Cardiac muscle cell (in vitro differentiated cells and primary cell): ENCODE measurements around the gene MICA. TPM values are rescaled to one million over a fixed set of nuclear protein-coding genes. Genes with fewer than 3 reads are reported as not detected.
"Not testable (repeated sequence)": the region's sequence is repeated elsewhere in the genome, so short reads cannot be mapped to it uniquely, and the experiment has no call there.

ENCODE experiments used
- DNase-seq, 2 donors: peaks; one replicate each; pipeline versions ENCODE4 v3.0.0 to v3.0.0-alpha.2; 2010 to 2017; ENCODE audit warnings: low read depth in 1 of 2, low spot score in 1 of 2
- H3K27ac ChIP-seq: fragments of 200-600 bp; sonication (generic); 2 replicates; pipeline ENCODE4 v1.5.1; 2016
- H3K27me3 ChIP-seq: fragments of 200-600 bp; sonication (generic); 2 replicates; pipeline ENCODE4 v1.6.0; 2016; ENCODE audit warnings: control low read depth
- H3K36me3 ChIP-seq: fragments of 200-600 bp; sonication (generic); 2 replicates; pipeline ENCODE4 v1.5.1; 2016; ENCODE audit warnings: control low read depth
- H3K4me1 ChIP-seq: fragments of 200-600 bp; sonication (generic); 2 replicates; pipeline ENCODE4 v1.8.1; 2017; ENCODE audit warnings: low read depth, mild to moderate bottlenecking, mixed run types
- H3K4me3 ChIP-seq: fragments of 200-600 bp; sonication (generic); 2 replicates; pipeline ENCODE4 v1.5.1; 2016; ENCODE audit warnings: mild to moderate bottlenecking
- H3K9me3 ChIP-seq: fragments of 200-600 bp; sonication (generic); 2 replicates; pipeline ENCODE4 v1.5.1; 2017; ENCODE audit warnings: low read depth, mild to moderate bottlenecking, control low read depth
- polyA plus RNA-seq: library from polyadenylated mRNA; unstranded; fragments of >200 nt; fragmentation: Nextera tagmentation; extraction: Ambion mirVana; gene quantifications from 2 replicates; pipeline ENCODE4 v1.2.1, GENCODE V29; 2016
- total RNA-seq: library from RNA; depleted of rRNA; stranded (reverse); fragments of >200 nt; gene quantifications from 2 replicates; pipeline ENCODE4 v1.2.3, GENCODE V29; 2016
- TF ChIP-seq, protein P1 (sequence below): IDR thresholded peaks from 2 replicates; pipeline ENCODE4 v1.5.1; 2012; ENCODE audit warnings: low read depth, mild to moderate bottlenecking, low read length

The MICA gene
- total and polyA plus RNA-seq, 2 experiments from 2014 or later: 7.8 to 16.4 TPM

DNA sequence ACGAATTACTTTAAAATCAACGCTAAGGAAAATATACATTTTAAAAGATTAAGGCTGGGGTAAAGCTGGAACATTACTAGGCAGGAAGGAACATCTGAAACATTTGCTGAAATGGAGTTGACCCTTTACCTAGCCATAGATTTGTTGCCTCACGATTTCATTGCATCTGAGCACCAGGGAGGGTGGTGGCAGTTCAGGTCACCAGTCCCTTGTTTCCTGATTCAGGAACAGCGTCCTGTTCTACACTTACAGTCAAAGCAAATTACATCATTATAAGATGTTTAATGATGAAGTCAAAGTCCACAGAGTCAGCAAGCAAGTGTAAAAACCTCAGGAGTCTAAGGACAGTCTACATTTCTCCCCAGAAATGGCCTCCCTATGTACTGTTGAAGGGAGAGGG is 9.0 kb upstream of the MICA start:
- Histone ChIP-seq H3K36me3 (no peaks in the 10 kb centered on the region), H3K9me3 (no peaks in the 10 kb centered on the region), H3K27ac (no peak overlapping the region), H3K27me3 (no peaks in the 10 kb centered on the region), H3K4me3 (no peak overlapping the region), H3K4me1 (no peaks in the 10 kb centered on the region)
- TF ChIP-seq, protein P1, sequence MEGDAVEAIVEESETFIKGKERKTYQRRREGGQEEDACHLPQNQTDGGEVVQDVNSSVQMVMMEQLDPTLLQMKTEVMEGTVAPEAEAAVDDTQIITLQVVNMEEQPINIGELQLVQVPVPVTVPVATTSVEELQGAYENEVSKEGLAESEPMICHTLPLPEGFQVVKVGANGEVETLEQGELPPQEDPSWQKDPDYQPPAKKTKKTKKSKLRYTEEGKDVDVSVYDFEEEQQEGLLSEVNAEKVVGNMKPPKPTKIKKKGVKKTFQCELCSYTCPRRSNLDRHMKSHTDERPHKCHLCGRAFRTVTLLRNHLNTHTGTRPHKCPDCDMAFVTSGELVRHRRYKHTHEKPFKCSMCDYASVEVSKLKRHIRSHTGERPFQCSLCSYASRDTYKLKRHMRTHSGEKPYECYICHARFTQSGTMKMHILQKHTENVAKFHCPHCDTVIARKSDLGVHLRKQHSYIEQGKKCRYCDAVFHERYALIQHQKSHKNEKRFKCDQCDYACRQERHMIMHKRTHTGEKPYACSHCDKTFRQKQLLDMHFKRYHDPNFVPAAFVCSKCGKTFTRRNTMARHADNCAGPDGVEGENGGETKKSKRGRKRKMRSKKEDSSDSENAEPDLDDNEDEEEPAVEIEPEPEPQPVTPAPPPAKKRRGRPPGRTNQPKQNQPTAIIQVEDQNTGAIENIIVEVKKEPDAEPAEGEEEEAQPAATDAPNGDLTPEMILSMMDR: no peak
- no peak for DNase-seq

DNA sequence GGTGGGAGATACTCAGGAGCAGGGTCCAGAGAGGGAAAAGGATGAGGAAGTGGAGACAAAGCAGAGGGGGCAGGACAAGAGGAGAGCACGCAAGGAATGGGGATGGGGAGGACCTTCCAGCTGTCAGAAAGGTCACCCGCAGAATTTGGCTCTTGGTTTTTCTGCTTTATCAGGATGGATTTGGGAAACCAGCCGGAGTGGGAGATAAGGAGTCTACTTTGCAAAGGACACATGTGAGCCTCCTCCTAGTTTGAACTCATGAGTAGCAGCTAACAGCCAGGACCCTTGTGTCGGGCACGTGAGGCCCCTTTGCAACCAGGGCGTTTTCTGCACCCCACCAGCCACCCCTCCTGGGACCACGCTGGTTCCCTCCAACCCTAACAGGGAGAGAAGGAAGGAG is 7.6 kb upstream of the MICA start:
- peaks cover 4% of the 10 kb centered on the region for H3K27me3 ChIP-seq
- H3K27ac ChIP-seq: no peak overlapping the region
- H3K36me3 ChIP-seq: no peaks in the 10 kb centered on the region
- TF ChIP-seq, protein P1: no peak
- no peaks in the 10 kb centered on the region for H3K4me1 ChIP-seq
- H3K4me3 ChIP-seq: no peak overlapping the region
- peak in 1 of 2 donors; percentile 5 for DNase-seq
- no peaks in the 10 kb centered on the region for H3K9me3 ChIP-seq

DNA sequence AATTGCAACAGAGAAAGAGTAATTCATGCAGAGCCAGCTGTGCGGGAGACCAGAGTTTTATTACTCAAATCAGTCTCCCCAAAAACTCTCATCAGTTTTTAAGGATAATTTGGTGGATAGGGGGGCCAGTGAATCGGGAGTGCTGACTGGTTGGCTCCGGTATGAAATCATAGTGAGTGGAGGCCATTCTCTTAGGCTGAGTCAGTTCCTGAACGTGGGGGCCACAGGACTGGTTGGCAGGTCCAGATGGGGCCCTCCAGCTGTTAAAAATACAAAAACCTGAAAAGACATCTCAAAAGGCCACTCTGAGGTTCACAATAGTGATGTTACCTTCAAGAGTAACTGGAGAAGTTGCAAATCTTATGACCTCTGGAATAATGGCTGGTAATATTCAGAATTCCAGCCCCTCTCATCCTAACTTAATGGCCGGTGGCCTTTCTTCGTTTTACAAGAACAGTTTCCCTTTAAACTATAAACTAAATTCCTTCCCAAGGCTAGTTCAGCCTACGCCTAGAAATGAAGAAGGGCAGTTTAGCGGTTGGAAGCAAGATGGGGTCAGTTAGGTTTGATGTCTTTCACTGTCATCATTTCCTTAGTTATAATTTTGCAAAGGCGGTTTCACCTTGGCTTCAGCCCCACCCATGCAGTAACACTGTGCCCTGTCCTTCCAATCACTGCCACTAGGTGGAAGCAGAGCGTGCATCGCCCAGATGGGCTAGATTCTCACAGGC is 6.8 kb upstream of the MICA start:
- Histone ChIP-seq H3K4me1 (no peaks in the 10 kb centered on the region), H3K27me3 (peaks cover 12% of the 10 kb centered on the region), H3K9me3 (no peaks in the 10 kb centered on the region), H3K27ac (no peak overlapping the region), H3K36me3 (no peaks in the 10 kb centered on the region), H3K4me3 (no peak overlapping the region)
- TF ChIP-seq, protein P1: peak; percentile 89
- peak; percentile 82 for DNase-seq

DNA sequence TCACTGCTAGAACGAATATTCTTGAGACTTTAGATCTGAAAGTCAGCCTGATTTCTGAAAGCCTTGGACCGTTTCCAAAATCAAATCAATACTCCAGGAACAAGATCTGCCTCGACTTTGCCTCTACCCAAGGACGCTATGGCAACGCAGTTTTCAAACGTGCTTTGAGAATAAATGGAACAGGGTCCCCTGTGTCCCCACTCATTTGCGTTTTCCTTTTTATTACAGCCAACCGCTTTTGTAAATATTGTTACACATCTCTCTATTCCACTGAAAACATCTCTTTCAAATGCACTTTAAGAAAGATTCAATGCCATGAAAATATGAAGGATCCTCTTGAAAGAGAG is 6.3 kb upstream of the MICA start:
- not testable (repeated sequence) for H3K4me1 ChIP-seq, H3K4me3 ChIP-seq, H3K9me3 ChIP-seq, H3K27ac ChIP-seq, DNase-seq, H3K36me3 ChIP-seq
- H3K27me3 ChIP-seq: peaks cover 17% of the 10 kb centered on the region

DNA sequence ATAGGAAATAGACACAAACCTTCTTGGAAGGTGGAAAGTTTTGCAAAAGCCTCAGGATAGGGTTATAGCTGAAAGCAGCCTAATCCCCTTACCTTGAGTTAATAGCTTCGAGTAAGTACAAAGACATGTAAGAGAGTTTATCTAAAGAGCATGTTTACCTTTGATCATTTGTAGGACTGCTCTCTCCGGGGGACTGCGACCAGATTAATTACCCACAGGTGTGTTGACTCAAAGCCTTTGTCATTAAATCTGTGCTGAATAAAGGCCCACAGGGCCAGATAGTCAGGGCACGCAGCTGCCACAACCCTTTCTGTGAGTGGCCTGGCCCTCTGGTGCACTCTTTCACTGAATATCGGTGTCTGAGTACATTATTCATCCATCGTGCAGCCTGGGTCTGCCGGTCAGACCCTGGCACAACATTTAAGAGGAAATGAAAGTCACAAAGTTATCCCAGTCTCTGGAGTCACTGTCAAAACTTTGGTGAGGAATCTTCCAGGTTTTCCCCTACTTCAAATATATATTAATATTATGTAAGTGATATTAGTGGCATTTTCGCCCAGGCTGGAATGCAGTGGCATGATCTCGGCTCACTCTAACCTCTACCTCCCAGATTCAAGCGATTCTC is 5.4 kb upstream of the MICA start:
- H3K36me3 ChIP-seq: no peaks in the 10 kb centered on the region
- no peak overlapping the region for H3K27ac ChIP-seq
- DNase-seq: no peak
- TF ChIP-seq, protein P1: no peak
- no peaks in the 10 kb centered on the region for H3K4me1 ChIP-seq
- no peak overlapping the region for H3K4me3 ChIP-seq
- no peaks in the 10 kb centered on the region for H3K9me3 ChIP-seq
- peaks cover 20% of the 10 kb centered on the region for H3K27me3 ChIP-seq
